HepG2 (cell line): Measurements from ENCODE around the gene IL4I1. TPM values are rescaled to one million over a fixed set of nuclear protein-coding genes. Genes with fewer than 3 reads are reported as not detected.
A peak's percentile ranks its signal among the peaks of the same experiment; 100 is the strongest.

ENCODE experiments used
- AGO2 ChIP-seq: fragments of 200-400 bp; formaldehyde crosslinking; optimal IDR thresholded peaks from 2 replicates; pipeline ENCODE3; 2017; ENCODE audit warnings: mild to moderate bottlenecking, low read depth, low read length, moderate library complexity
- AKAP8 ChIP-seq: sonication (generic); formaldehyde crosslinking; IDR thresholded peaks from 2 replicates; pipeline ENCODE4 v1.5.1; 2020; ENCODE audit warnings: mild to moderate bottlenecking, missing genetic modification reagents
- ATF2 ChIP-seq: sonication (generic); formaldehyde crosslinking; IDR thresholded peaks from 2 replicates; pipeline ENCODE4 v1.4.0; 2020; ENCODE audit warnings: missing genetic modification reagents
- HDAC2 ChIP-seq: sonication (generic); formaldehyde crosslinking; IDR thresholded peaks from 2 replicates; pipeline ENCODE4 v1.4.0; 2020; ENCODE audit warnings: missing genetic modification reagents
- HNRNPK ChIP-seq: fragments of 200-400 bp; formaldehyde crosslinking; IDR thresholded peaks from 2 replicates; pipeline ENCODE4 v1.6.1; 2018; ENCODE audit warnings: low read length, low read depth, moderate library complexity, mild to moderate bottlenecking; ENCODE audit not compliant: poor library complexity, severe bottlenecking
- KDM2A ChIP-seq: sonication (generic); formaldehyde crosslinking; IDR thresholded peaks from 2 replicates; pipeline ENCODE4 v1.4.0; 2020; ENCODE audit warnings: low read depth, missing genetic modification reagents, borderline replicate concordance
- KLF6 ChIP-seq: IDR thresholded peaks from 2 replicates; pipeline ENCODE4 v1.8.0; 2016; ENCODE audit warnings: missing biosample characterization, missing genetic modification reagents
- UBTF ChIP-seq: sonication (generic); formaldehyde crosslinking; IDR thresholded peaks from 2 replicates; pipeline ENCODE4 v1.4.0; 2020; ENCODE audit warnings: mild to moderate bottlenecking, missing genetic modification reagents
- ZBTB2 ChIP-seq: sonication (generic); formaldehyde crosslinking; IDR thresholded peaks from 2 replicates; pipeline ENCODE4 v1.8.0; 2022; ENCODE audit warnings: low read depth, missing genetic modification reagents
- ZBTB44 ChIP-seq: sonication (generic); formaldehyde crosslinking; IDR thresholded peaks from 2 replicates; pipeline ENCODE4 v1.4.0; 2020; ENCODE audit warnings: missing genetic modification reagents
- ZBTB46 ChIP-seq: sonication (generic); formaldehyde crosslinking; IDR thresholded peaks from 2 replicates; pipeline ENCODE4 v1.4.0; 2020; ENCODE audit warnings: mild to moderate bottlenecking, missing genetic modification reagents, borderline replicate concordance
- ZBTB49 ChIP-seq: sonication (generic); formaldehyde crosslinking; IDR thresholded peaks from 2 replicates; pipeline ENCODE4 v1.4.0; 2020; ENCODE audit warnings: missing genetic modification reagents, borderline replicate concordance
- ZNF335 ChIP-seq: sonication (generic); formaldehyde crosslinking; IDR thresholded peaks from 2 replicates; pipeline ENCODE4 v1.4.0; 2020; ENCODE audit warnings: missing genetic modification reagents
- ZNF557 ChIP-seq: sonication (generic); formaldehyde crosslinking; IDR thresholded peaks from 2 replicates; pipeline ENCODE4 v1.4.0; 2020; ENCODE audit warnings: missing genetic modification reagents
- ZNF777 ChIP-seq: sonication (generic); formaldehyde crosslinking; IDR thresholded peaks from 2 replicates; pipeline ENCODE4 v1.4.0; 2020; ENCODE audit warnings: missing genetic modification reagents
- ZNF792 ChIP-seq: IDR thresholded peaks from 2 replicates; pipeline ENCODE4 v1.6.1; 2016
- polyA plus RNA-seq, 8 experiments: library from polyadenylated mRNA; depleted of rRNA in 3 of 8; stranded (reverse) in 7 of 8; unstranded in 1 of 8; fragments of >200 nt; fragmentation: Illumina TruSeq in 4 of 8; extraction: Trizol in 4 of 8; gene quantifications; 2 replicates each; pipeline versions ENCODE4 v1.2.1 to v1.2.3, GENCODE V29; 2011 to 2016; ENCODE audit warnings: low read depth in 4 of 8, missing spikeins in 1 of 8, mixed read lengths in 1 of 8; ENCODE audit not compliant: insufficient read depth in 1 of 8
- total RNA-seq, 5 experiments: library from RNA; depleted of rRNA; stranded (reverse); fragments of >200 nt; fragmentation: Illumina TruSeq; extraction: Trizol; gene quantifications; 2 replicates each; pipeline ENCODE4 v1.2.3, GENCODE V29; 2016; ENCODE audit warnings: low read depth in 1 of 5

The IL4I1 gene
- total and polyA plus RNA-seq, 2 of the 13 experiments (the other 11 are each of a cell fraction or from before 2014, with no cell fraction given), result not detected

- TF ChIP-seq ZBTB49 (no peak), ZNF792 (CRISPR knock-in tag) (peak; percentile 43; the same call in 1 of the 2 replicates), ZNF777 (CRISPR knock-in tag) (peak; percentile 94), ZNF335 (CRISPR knock-in tag) (no peak), KDM2A (CRISPR knock-in tag) (peak; percentile 98), ATF2 (CRISPR knock-in tag) (0 out of 2 replicates have a peak, but pooled peaks have one; percentile 28), ZBTB44 (CRISPR knock-in tag) (peak; percentile 41; the same call in 1 of the 2 replicates), ZNF557 (no peak), KLF6 (0 out of 2 replicates have a peak, but pooled peaks have one; percentile 30), ZBTB2 (CRISPR knock-in tag) (no peak), UBTF (CRISPR knock-in tag) (peak; percentile 69), AKAP8 (CRISPR knock-in tag) (peak; percentile 93), AGO2 (peak; percentile 87), ZBTB46 (no peak), HNRNPK (peak; percentile 49), HDAC2 (peak; percentile 42; the same call in 1 of the 2 replicates)
These were observed 27.0 kb downstream of the IL4I1 start (continued) for GRCh38 chr19:49869484-49870308.
